HG03108 (cell line): ENCODE data around the gene SNN.

ENCODE experiments used
- ATAC-seq: cut with Tn5 transposase; IDR thresholded peaks from one replicate; pipeline ENCODE4 v1.9.1; 2021; ENCODE audit warnings: moderate library complexity; ENCODE audit not compliant: unreplicated experiment

The SNN gene

GRCh38 chr16:11667824-11668622, at the start of gene SNN:
TSS of gene SNN (plus strand) at chr16:11668455. CDS start at chr16:11676060, 7,605 bp downstream.
- ATAC-seq = peak; percentile 51

- peak; percentile 39 for ATAC-seq
Measured at GRCh38 chr16:11619327-11619851, 48.9 kb upstream of the SNN start.

- no peak for ATAC-seq
Measured at GRCh38 chr16:11620243-11621003, 47.8 kb upstream of the SNN start.

GRCh38 chr16:11621539-11621919, 46.7 kb upstream of the SNN start:
- no peak for ATAC-seq

DNA sequence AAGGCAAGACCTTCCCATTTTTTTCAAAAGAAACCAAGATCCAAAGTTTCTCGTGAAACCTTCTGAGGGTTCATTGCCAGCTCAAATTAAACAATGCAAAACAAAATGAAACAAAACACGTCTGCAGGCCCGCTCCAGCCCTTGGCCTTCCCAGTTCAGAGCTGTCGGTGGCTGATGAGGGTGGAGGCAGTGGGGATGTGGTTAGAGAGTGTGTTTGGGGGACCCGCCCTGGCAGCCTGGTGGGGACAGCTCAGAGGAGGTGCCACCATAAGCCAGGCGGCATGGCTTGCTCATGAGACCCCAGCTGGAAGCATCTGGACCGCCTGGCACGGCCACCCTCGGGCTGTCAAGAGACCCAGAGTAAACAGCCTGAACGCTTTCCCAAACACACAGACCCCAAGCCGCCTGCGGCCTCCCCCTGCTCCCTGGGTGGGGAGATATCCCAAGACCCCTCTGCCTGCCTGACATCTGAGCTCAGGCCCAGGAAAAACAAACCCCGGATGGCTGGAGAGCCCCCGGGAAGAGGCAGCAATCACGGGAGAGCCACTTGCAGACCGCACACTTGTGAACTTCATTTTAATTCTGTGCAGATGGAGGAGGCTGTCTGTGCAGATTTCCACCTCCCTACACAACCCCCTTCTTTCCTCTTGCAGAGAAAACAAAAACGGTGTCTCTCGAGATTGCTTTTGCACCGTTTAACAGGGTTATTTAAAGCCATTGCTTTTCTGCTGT, 46.2 kb upstream of the SNN start:
- no peak for ATAC-seq

DNA sequence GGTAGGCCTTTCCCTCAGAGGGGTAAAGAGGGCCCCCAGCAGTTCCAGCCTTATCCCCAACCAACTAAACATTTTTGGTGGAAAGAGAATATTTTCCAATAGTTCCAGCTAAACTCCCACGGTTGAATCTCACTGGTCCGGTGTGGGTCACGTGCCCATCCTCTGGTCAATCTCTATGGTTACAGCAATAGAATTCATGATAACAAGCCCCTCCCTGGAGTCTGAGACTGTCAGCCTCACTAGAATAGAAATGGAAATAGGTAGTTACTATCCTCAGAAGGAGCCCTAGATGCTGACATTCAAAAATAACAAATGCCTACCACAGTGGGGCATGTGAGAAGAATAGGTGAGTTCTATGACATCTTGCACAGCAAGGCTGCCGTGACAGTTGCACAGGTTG, 44.0 kb upstream of the SNN start:
- peak; percentile 42 for ATAC-seq

GRCh38 chr16:11624636-11625607, 43.3 kb upstream of the SNN start:
- no peak for ATAC-seq

- no peak for ATAC-seq
Measured at GRCh38 chr16:11625769-11626168, 42.5 kb upstream of the SNN start.

- ATAC-seq = no peak
Measured at GRCh38 chr16:11626657-11627291, 41.5 kb upstream of the SNN start.

DNA sequence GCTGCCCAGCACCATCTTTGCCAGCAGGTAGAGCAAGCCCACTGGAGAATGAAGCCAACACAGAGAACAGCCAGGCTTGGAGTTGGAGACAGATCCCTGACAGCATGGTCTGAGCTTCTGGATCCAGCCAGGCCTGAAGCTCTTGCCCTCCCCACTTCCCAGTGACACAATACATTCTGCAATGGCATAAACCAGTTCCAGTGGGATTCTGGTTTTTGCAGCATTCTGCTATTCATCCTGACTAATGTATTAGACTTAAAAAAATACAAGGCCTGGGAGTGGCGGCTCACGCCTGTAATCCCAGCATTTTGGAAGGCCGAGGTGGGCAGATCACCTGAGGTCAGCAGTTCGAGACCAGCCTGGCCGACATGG, 41.0 kb upstream of the SNN start:
- no peak for ATAC-seq

GRCh38 chr16:11627822-11628457, 40.3 kb upstream of the SNN start:
- no peak for ATAC-seq

- ATAC-seq = no peak
Measured at GRCh38 chr16:11629071-11630030, 38.9 kb upstream of the SNN start.

GRCh38 chr16:11630046-11630767, 38.0 kb upstream of the SNN start:
- no peak for ATAC-seq

DNA sequence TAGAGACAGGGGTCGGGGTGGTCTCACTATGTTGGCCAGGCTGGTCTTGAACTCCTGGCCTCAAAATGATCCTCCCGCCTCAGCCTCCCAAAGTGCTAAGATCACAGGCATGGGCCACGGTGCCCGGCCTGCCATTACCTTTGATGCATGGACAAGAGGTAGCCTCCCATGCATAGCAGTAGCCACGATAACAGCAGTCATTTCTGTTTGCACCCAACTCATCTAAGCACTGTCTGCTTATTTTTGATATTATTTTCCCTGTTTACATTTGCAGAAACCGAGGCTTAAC, 37.5 kb upstream of the SNN start:
- no peak for ATAC-seq

DNA sequence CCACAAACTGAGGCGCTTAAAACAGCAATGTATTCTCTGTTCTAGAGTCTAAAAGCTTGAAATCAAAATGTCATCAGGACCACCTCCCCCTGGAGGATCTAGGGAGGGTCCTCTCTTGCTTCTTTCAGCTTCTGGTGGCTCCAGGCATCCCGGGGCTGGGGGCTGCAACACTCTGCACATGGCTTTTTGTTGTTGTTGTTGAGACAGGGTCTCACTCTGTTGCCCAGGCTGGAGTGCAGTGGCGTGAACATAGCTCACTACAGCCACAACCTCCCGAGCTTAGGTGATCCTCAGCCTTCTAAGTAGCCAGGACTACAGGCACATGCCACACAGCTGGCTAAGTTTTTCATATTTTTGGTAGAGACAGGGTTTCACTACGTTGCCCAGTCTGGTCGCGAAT, 37.0 kb upstream of the SNN start:
- no peak for ATAC-seq

GRCh38 chr16:11632455-11632939, 35.8 kb upstream of the SNN start:
- no peak for ATAC-seq

DNA sequence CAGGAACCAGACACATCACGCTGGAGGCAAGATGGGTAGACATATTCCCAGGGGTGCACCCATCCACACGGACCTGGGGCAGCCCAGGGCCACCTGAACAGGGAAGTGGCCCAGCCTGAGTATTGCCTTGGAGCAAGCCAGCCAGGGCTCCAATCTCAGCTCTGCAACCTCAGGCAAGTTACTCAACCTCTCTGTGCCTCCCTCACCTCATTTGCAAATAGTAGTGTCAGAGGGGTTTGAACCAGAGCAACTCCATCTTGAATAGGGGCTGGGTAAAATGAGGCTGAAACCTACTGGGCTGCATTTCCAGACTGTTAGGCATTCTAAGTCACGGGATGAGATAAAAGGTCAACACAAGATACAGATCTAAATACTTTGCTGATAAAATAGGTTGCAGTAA, 35.1 kb upstream of the SNN start:
- ATAC-seq = no peak

DNA sequence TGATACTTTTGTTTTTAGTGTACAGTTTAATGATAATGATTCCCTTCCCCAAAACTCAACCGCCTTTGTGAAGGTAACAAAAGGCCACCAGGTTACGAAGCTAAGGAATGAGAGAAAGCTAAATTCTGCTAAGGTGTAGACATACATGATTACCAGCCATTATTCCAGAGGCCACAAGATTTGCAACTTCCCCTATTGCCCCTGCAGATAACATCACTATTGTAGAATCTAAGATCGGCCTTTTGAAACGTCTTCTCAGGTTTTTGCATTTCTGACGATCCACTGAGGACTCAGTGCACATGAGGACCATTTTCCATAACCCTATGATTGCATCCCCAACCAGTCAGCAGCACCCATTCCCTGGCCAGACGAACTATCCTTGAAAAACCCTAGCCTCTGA, 33.9 kb upstream of the SNN start:
- no peak for ATAC-seq
